Stimulated activated CD4-positive, alpha-beta T cell treated with anti-CD3 and anti-CD28 coated beads, Interleukin-2, amount 100 ng/mL, for 48 hours (primary cell): Measurements from ENCODE around the gene TTBK2.

Experiments
- DNase-seq, 2 donors: peaks; one replicate each; pipeline ENCODE4 v3.0.0-alpha.2; 2020

The TTBK2 gene

DNA sequence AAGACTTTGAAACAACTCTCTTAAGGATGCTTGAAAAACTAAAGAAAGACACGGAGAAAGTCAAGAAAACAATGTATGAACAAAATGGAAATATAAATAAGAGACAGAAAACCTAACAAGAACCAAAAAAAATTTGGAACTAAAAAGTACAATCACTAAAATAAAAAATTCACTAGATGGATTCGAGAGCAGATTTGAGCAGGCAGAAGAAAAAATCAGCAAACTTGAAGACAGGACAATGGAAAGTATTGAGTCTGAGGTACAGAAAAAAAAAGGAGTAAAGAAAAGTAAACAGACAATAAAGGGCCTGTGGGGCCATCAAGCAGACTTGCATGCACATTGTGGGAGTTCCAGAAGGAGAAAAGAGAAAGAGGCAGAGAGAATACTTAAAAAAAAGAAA, 170.3 kb downstream of the TTBK2 start:
- no peak for DNase-seq

DNA sequence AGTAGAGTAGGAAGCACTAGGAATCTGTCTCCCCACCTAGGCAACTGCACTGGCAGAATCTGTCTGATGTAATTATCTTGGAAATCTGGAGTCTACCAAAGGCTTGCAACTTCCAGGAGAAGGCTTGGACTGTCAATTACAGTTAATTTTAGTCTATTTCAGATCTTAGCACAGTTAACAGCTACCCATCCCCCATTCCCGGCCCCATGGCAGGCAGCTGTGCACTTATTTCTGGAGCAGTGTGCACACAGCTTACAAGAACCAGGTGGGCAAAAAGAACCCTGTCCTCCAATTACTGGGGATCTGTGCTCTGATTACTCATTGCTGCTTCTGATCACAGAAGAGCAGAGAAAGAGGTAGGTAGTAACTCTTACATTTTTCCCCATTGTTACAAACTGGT, 171.3 kb downstream of the TTBK2 start:
- DNase-seq, result no peak

DNA sequence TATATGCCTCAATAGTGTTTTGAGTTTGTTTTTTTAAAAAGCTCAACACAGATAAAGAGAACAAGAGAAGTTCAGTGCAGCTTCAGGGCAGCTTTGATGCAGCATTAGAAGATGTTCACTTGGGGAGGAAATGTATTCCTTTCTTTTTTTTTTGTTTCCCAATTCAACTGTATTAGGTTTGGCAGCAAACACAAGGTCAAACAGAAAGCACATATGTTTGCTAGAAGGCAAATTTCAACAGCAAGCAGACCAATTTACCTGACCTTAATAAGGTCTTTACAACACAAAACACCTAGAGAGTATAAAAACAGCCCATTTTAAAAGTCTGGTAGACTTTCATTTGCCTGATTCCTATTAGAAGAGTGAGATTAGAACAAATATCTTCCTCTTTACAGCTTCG, 176.4 kb downstream of the TTBK2 start:
- no peak for DNase-seq

DNA sequence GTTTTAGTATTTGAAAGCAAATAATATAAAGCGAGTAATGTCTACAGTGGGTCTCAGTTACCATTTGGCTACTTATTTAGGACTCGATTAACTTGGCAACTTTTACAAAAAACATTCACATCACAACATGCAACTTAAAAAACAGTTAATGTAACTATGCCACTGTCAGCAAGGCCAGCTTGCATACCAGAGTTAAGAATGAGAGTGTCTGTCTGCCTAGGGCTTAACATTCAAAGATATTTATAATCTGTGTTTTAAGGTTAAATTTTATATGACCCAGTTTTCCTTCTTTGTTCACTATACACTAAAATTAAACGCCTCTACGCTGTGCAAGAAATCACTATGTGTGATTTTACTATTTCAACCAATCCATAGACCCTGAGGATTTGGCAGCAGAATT, 178.4 kb downstream of the TTBK2 start:
- no peak for DNase-seq

DNA sequence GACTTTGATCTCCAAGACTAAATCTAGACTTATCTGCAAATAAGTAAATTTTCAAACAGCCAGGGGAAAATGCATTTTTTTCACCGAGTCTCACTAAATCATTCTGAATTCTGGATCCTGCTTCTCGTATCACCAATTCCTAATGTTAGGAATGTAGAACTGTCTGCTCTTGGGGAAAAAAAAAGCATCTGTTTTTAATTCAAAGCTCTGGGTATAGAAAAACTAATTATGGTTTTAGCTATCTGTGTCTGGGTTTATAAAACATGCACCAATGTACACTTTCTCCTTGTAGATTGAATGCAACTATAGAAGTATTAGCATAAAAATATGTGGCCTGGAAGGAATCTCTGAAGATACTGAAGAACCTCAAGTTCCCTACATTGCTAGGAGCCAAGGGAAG, 178.9 kb downstream of the TTBK2 start:
- no peak for DNase-seq

DNA sequence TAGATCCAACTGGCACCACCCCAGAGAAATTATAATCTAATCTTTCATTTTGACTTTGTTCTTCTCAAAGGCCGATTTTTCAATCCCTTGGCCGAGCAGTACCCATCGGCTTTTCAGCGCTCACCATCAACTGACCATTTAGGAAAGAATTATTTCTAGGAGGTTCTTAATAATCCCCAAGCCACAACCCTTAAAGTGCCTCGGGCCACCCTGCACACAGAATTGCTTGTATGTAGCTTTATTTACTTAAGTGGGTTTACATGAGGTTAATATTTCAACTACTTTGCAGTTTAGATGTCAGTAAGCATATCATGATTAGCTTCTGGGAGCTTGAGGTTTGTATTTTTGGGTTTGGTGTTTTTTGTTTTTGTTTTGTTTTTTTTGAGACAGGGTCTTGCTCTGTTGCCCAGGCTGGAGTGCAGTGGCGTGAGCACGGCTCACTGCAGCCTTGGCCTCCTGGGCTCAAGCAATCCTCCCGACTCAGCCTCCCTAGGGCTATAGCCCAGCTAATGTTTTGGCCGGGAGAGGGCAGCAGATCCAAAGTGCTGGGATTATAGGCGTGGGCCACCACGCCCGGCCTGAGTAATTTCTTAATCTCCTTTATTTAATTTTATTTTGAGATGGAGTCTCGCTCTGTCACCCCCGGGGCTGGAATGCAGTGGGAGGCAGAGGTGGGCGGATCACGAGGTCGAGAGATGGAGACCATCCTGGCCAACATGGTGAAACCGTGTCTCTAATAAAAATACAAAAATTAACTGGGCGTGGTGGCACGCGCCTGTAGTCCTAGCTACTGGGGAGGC, 182.8 kb downstream of the TTBK2 start:
- no peak for DNase-seq

DNA sequence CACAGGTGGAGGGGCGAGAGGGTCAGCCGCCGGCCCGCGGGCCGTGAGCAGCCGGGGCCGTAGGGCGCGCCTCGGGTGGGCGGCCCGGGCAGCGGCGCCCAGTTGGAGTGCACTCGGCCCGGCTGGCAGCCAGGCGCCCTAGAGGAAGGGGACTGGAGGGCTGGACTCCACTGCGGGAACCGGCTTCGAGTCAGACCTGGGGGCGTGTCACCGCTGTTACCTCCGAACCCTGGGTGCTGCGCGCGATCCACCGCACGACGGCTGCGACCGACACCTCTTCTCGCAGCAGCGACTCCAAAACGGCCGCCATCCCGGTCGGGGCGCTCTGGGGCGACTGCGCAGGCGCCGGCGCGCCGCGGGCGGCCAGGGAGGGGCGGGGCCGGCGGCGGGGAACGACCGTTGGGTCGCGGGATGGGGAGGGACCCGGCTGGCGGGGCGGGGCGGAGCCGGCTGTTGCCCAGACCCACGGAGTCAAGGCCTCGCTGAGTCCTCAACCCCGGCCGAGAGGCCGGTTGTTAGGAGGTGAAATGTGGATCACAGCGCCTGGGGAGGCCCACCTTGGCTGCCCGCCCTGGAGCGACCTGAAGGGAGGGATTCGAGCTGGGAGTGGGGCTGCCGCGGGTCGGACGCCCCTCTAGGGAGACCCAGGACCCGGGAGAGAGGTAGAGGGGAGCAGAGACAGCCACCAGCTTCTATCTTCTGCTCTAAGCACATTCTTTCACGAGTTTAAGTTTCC, 183.6 kb downstream of the TTBK2 start, which contains the start of gene CDAN1:
CDAN1 (minus strand) TSS at position 336 of the 736 bp plus-strand sequence; CDS start at position 310, 26 bp downstream.
- peak; percentile 90 to 96 for DNase-seq

DNA sequence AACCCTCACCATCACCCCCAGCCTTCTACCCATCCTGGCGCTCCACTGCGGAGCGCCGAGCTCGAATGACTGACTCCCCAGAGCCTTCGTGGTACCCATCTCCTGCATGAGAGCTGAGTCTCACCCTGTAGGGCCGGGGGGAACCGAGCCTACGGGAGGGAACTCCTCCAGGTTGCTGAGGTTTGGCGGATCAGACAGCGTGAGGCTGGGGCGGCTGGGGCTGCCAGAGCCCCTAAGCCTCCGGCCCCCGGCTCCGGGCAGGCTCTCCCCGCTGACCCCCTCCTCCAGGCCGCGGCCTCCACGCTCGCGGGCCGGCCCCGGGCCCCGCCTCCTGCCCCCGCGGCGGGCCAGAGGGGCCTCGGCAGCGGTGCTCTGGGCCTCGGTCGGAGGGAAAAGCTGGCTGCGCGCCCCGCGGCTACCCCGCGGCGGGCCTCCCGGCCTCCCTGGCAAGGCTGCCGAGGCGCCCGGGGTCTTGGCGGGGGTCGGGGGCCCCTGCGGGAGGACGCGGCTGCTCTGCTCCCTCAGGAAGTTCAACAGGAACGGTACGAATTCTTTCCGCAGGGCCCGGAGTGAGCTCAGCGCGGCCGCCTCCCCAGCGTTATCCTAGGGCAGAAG, 184.3 kb downstream of the TTBK2 start:
- DNase-seq, result peak in 1 of 2 donors; percentile 10

DNA sequence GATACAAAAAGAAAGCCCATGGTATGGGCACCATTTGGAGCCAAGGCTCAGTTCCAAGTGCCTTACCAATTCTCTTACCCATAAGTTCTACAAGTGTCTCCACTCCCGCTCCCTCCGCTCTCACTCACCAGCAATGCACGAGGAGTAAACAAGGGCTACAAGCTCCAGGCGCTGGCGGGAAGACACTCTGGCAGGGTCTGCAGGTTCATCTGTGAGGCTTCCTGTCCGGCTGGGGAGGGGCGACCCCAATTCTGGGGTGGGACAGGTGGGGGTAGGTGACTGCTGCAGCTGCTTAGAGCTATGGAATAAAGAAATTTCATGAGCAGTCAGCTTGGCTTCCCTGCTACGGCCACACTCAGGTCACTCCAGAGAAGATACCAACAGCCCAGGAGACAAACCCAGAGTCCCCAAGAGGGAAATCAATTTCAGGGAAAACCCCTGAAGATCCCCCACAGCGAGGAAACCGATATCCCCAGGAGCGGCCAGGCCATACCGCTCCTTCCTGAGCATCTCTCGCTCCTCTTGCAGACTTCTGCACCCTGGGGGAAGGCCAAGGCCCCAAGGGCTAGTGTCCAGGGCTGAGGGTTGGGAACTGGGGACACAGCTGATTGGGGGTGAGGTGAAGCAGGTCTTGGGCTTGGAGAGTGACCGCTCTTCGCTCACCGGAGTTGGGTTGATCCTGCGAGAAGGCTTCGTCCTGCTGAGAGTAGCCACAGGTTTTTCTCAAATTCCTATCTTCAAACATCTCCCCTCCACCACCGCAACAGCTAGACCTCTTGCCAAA, 185.0 kb downstream of the TTBK2 start:
- DNase-seq, result no peak

DNA sequence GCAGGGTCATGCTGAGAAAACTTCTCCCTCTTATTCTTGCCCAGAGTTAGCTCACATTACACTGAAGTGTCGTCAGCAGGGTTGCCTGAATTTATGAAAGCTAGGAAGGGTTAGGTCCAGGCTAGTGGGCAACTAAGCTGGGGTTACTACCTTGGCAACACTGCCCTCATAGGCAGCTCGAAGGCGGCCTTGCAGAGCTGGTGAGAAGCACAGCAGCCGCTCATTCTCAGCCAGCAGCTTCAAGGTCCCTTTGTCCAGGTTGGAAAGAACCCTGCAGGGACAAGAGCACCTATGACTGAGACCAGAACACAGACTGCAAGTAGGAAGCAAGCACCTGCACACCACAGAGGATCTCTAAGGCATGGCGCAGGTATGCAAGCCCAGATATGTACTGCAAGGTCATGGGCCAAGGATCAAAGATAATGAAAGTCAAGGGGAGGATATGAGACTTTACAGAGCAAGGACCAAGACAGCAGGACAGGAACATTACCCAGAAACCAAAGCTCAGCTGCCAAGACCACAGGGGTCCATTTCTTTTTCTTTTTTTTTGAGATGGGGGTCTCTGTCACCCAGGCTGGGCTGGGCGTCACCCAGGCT, 186.4 kb downstream of the TTBK2 start:
- DNase-seq, result no peak

DNA sequence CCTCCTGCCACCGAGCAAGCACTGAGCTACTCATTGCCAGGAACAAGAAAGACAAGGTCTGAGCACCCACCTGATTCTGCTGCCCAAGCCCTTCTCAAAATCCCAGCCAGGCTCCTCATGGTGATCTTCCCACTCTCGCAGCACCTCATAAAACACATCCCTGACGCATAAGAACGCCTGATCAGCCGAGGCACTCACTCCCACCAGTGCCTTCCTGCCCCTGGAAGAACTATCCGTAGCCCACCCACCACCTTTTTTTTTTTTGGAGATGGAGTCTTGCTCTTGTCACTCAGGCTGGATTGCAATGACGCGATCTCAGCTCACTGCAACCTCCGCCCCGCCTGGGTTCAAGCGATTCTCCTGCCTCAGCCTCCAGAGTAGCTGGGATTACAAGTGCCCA, 187.6 kb downstream of the TTBK2 start:
- DNase-seq, result no peak

DNA sequence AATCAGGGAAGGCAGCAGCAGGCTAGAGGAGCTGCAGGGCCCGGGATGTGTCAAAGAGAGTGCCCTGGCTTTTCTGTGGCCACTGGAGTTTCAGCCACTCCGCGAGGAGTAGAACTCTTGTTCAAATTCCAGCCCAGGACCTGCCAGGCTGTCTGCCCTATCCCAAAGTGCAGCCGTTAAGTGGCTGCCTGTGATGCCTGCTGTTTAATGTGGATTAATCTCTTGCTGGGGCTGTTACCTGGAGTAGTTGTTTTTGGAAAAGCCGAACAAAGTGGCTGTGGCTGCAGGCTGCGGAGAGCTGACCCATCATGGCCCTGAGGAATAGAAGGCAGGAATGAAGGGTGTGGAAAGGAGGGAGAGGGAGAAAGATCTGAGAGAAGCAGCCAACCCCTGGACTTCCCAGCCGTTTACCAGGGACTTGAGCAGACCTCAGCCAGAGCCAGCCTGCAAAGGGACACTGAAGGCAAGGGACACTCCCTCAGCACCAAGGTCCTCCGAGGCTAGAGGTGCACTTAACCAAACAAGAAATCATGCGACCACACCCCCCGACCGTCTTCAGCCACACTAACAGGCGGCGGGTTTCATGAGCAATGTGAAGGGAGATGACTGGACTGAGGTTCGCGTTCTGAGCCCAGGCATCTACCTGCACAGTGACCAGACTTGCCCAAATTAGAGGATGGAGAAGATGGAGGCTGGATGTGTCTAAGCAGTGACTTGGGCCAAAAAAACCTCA, 188.3 kb downstream of the TTBK2 start:
- DNase-seq, result no peak

DNA sequence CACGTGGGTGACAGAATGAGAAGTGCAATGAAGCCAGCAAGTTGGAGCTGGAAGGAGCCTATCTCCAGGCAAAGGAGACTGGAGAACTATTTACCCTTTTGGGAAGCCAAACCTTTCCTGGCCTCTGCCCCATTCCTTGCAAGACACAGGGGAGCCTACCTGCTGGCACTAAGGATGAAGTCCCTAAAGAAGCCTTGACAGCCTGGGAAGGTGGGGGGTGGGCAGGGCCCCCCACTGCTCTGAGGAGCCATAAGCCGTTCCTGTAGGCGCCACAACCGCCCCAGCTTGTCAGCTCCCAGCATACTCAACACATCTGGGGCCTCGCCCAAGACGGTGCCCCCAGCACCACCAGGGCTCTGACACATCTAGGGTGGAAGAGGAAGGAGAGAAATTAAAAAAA, 189.1 kb downstream of the TTBK2 start:
- DNase-seq, result no peak

DNA sequence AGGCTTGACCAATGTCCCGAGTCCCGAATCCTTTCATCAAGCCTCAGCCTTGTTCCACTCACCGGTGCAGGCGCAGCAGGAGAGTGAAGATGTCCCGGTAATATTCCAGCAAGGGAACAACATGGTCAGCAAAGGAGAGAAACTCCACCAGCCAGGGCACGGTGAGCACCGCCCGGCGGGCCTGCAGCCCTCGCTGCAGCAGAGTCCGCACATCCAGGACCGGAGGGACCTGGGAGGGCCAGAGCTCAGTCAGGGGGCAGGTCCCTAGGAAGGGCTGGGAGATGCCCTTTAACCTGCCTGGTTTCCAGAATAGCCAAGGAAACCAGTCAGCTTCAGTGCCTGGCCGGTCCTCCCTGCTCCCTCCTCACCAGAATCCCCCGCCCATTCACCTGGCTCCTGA, 190.0 kb downstream of the TTBK2 start:
- no peak for DNase-seq

DNA sequence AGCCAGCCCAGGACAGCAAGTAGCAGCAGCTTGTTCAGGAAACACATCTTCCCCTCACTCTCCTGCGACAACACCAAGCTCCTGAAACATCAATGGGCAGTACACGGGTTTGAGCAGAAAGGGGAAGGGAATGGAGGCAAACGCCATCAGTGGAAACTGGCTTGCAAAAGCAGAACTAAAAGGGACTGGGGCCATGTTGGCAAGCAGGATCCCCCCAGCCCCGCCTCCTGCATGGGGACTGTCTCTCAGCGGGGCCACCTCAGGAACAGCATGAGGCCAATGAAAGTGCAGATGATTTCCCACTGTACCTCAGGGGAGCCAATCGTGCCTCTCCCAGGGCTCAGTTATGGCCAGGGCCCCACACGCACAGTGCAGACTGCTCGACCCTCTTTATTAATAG, 190.4 kb downstream of the TTBK2 start:
- no peak for DNase-seq

DNA sequence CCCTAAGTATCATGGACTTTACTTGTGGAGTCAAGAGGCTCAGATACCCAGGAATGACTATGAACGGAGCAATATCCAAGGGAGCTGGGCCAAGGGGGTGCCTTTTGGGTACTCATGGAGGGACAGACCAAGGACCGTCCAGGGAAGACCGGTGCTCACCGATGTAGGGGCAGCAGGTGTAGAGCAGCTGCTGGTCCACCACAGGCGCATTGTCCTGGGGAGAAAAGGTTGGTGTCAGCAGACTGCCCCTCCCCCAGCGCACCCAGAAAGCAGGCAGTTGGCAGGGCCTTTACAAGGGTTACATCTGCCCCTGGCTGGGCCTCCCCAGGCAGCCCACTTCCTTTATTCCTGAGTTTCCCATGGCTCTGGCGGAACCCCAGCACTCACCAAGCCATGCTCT, 191.2 kb downstream of the TTBK2 start:
- no peak for DNase-seq

DNA sequence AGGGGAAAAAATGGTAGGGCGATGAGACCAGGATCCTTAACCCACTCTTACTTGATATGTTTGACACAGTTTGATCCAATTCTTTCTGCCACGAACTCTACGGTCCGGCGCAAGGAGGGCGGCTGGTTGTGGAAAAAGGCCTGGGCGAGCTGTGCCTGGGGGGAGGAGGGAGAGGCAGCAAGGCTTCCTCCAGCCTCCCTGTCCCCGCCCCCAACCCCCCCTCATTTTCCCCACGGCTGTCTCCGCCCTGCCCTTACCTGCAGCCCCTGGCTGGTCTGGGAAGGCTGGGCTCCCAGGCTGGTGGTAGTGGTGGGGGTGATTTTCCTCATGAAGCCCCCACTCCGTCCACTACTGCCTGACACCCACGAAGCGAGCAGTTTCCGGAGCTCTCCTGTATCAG, 191.6 kb downstream of the TTBK2 start:
- DNase-seq, result no peak

DNA sequence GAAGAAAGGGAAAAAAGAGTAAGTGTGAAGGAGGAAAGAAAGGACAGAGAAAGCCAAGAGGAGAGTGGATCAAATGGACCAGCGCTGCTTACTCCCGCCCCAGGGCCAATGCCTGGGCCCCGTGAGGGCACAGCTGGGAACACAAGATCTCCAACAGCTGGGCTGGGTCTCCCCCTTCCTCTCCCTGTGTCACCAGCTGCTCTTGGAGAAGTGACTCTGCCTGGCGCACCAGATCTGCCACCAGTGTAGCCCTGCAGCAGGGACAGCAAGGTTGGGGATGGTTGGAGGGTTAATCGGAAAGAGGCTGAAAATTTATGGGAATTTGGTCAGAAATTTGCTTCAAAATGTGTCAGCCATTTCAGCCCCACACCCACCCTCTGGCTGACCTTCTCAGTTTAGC, 192.0 kb downstream of the TTBK2 start:
- no peak for DNase-seq

DNA sequence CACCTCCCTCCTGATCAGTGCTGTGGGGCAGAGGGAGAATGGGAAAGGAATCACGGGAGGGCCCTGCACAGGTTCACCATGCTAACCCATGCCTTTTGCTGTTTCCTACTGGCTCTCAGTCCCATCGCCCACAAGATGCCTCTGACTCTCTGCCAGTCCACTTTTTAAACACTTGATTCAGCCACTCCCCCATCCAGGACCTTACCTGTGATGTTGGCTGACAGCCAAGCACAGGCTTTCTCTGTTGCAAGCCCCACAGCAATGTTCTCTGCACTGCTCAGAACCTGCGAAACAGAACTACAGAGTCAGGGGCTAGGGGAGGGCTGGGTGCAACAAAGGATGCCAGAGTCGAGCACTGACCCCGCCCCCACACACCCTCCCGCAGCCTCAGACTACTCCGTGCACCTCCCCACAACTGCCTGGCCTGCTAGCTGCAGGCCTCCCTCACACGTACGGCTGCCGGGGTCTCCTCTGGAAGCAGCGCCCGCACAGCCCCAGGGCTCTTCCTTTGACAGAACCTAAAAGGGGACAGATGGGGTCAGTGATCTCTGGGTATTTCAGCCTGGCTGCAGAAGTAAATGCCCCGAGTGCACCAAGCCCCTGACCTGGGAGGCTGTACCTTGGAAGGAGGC, 192.7 kb downstream of the TTBK2 start:
- no peak for DNase-seq

DNA sequence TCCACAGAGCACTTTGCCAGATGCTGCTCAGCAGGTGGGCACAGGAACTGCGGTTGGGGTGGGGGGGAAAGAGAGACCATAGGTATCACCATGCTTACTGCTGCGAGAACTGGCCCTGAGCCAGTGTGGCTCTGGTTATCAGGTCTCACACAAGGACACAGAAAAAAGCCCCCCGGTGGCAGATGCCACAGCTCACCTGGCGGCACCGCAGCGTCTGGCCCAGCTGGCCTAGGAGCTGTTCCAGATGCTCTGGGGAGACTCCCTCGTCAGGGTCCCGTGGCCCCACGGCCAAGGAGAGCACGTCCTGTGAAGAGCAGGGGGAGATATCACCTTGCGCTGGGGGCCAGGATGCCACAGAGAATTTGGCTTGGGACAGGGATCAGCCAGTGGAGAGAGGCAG, 194.5 kb downstream of the TTBK2 start:
- DNase-seq, result no peak

DNA sequence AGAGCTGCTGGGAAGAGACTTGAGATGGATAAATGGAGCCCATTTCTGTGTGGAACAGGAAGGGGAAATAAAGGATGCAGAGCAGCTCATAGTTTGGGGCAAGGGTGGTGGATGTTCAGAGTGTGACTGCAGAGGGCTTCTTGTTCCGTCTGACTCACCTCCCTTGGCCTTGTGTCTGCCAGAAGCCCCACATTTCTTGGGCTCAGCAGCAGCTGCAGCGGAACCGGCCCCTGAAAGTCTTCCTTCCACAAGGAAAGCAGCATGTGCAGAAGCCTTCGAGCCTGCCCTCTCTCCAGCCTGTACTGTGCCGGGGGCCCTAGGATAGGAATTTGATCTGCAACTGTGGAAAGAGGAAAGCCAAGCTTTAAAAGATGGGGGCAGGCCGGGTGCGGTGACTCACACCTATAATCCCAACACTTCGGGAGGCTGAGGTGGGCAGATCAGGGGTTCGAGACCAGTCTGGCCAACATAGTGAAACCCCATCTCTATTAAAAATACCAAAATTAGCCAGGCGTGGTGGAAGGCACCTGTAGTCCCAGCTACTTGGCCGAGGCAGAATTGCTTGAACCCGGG, 195.2 kb downstream of the TTBK2 start:
- no peak for DNase-seq
